Measurements from ENCODE around the gene AMMECR1. TPM values are rescaled to one million over a fixed set of nuclear protein-coding genes. Genes with fewer than 3 reads are reported as not detected.

Gene AMMECR1
- polyA plus RNA-seq, 3 donors: 2.1 to 3.3 (median 2.9) TPM

- Histone ChIP-seq H2AFZ (ENCODE audit: insufficient read depth, low read depth, low read length, poor library complexity, severe bottlenecking) (no peak overlapping the region), H3K4me1 (ENCODE audit: control insufficient read depth in 1 of 2, insufficient read depth in 2 of 2, low read length in 2 of 2) (no peaks in the 10 kb centered on the region), H3K4me3 (replicated peaks in 1 of 3; ENCODE audit: low read depth in 2 of 3, low read length in 3 of 3) (no peak overlapping the region), H3K9ac (ENCODE audit: insufficient read depth, low read length, poor library complexity, severe bottlenecking) (no peak overlapping the region), H3K79me2 (ENCODE audit: insufficient read depth, low read length) (no peaks in the 10 kb centered on the region), H3K36me3 (replicated peaks in 1 of 2; ENCODE audit: control insufficient read depth in 1 of 2, insufficient read depth in 2 of 2, low read length in 2 of 2) (peaks cover 0 to 2% of the 10 kb centered on the region in 2 donors), H3K27ac (ENCODE audit: low read depth in 1 of 2, low read length in 2 of 2) (no peak overlapping the region), H4K20me1 (ENCODE audit: insufficient read depth, low read length) (no peaks in the 10 kb centered on the region), H3K9me3 (replicated peaks in 1 of 2; ENCODE audit: control insufficient read depth in 1 of 2, insufficient read depth in 1 of 2, low read length in 2 of 2) (no peaks in the 10 kb centered on the region), H3K4me2 (replicated peaks; ENCODE audit: extremely low read depth, low read length, poor library complexity, severe bottlenecking) (no peak overlapping the region), H3K27me3 (ENCODE audit: control insufficient read depth in 2 of 2, insufficient read depth in 2 of 2, low read length in 2 of 2) (peaks cover 0 to 2% of the 10 kb centered on the region in 2 donors)
- H3K4me3 Mint-ChIP-seq: no peak overlapping the region
- H3K9me3 Mint-ChIP-seq: no peaks in the 10 kb centered on the region
- no peak for TF ChIP-seq CTCF (IDR thresholded peaks at IDR 0.05)
- intact Hi-C loops (cut with micrococcal nuclease): no loop called here
- H3K27ac Mint-ChIP-seq: peak overlapping the region in 1 of 7 donors; percentile 36
- peaks cover 0 to 3% (median 1%) of the 10 kb centered on the region in 3 donors for H3K27me3 Mint-ChIP-seq (ENCODE audit: low read depth in 3 of 3)
- peaks cover 6% of the 10 kb centered on the region for H3K4me1 Mint-ChIP-seq
- DNase-seq: no peak
- peaks cover 6 to 7% of the 10 kb centered on the region in 2 donors for H3K36me3 Mint-ChIP-seq
- WGBS (ENCODE audit: insufficient coverage): no CpG with 5 or more reads among the region's 3 CpGs
These were observed 122.9 kb downstream of the AMMECR1 start for GRCh38 chrX:110194977-110195376.

- no peak overlapping the region for H3K27ac Mint-ChIP-seq
- WGBS (ENCODE audit: insufficient coverage): no CpG with 5 or more reads among the region's 4 CpGs
- peaks cover 6 to 7% of the 10 kb centered on the region in 2 donors for H3K36me3 Mint-ChIP-seq
These were observed 125.4 kb downstream of the AMMECR1 start for GRCh38 chrX:110192516-110192915.

More at GRCh38 chrX:110192516-110192915, 125.4 kb downstream of the AMMECR1 start:
- peaks cover 24% of the 10 kb centered on the region for H3K4me1 Mint-ChIP-seq
- no peaks in the 10 kb centered on the region for H3K9me3 ChIP-seq (replicated peaks in 1 of 2; ENCODE audit: control insufficient read depth in 1 of 2, insufficient read depth in 1 of 2, low read length in 2 of 2)
- peaks cover 5 to 8% of the 10 kb centered on the region in 2 donors for H3K4me1 ChIP-seq (ENCODE audit: control insufficient read depth in 1 of 2, insufficient read depth in 2 of 2, low read length in 2 of 2)
- H3K27ac ChIP-seq (ENCODE audit: low read depth in 1 of 2, low read length in 2 of 2): no peak overlapping the region
- no peaks in the 10 kb centered on the region for H3K9me3 Mint-ChIP-seq
- H3K27me3 ChIP-seq (ENCODE audit: control insufficient read depth in 2 of 2, insufficient read depth in 2 of 2, low read length in 2 of 2): peaks cover 0 to 2% of the 10 kb centered on the region in 2 donors
- H3K4me3 ChIP-seq (replicated peaks in 1 of 3; ENCODE audit: low read depth in 2 of 3, low read length in 3 of 3): no peak overlapping the region
- no peaks in the 10 kb centered on the region for H3K36me3 ChIP-seq (replicated peaks in 1 of 2; ENCODE audit: control insufficient read depth in 1 of 2, insufficient read depth in 2 of 2, low read length in 2 of 2)
- intact Hi-C loops (cut with micrococcal nuclease): no loop called here
- no peak overlapping the region for H2AFZ ChIP-seq (ENCODE audit: insufficient read depth, low read depth, low read length, poor library complexity, severe bottlenecking)
- peaks cover 0 to 3% (median 3%) of the 10 kb centered on the region in 3 donors for H3K27me3 Mint-ChIP-seq (ENCODE audit: low read depth in 3 of 3)
- H3K4me2 ChIP-seq (replicated peaks; ENCODE audit: extremely low read depth, low read length, poor library complexity, severe bottlenecking): no peak overlapping the region
- H3K9ac ChIP-seq (ENCODE audit: insufficient read depth, low read length, poor library complexity, severe bottlenecking): no peak overlapping the region
- no peak for TF ChIP-seq CTCF (IDR thresholded peaks at IDR 0.05)
- H3K79me2 ChIP-seq (ENCODE audit: insufficient read depth, low read length): no peaks in the 10 kb centered on the region
- no peak overlapping the region for H3K4me3 Mint-ChIP-seq
- H4K20me1 ChIP-seq (ENCODE audit: insufficient read depth, low read length): no peaks in the 10 kb centered on the region
- DNase-seq: no peak

Data from CD14-positive monocyte (primary cell).